GM18505 (cell line): Measurements from ENCODE around the gene OR51B6.

Experiments used
- ATAC-seq: cut with Tn5 transposase; IDR thresholded peaks from one replicate; pipeline ENCODE4 v1.9.1; 2021; ENCODE audit not compliant: unreplicated experiment
- POLR2A ChIP-seq: IDR thresholded peaks from 4 replicates; pipeline ENCODE4 v1.6.1; 2011; ENCODE audit warnings: borderline replicate concordance; ENCODE audit not compliant: insufficient read depth, insufficient read length; ENCODE audit errors: extremely low read depth

The OR51B6 gene

GRCh38 chr11:5384335-5384734, 33.0 kb downstream of the OR51B6 start:
- no peak for ATAC-seq
- no peak for TF ChIP-seq POLR2A

GRCh38 chr11:5390210-5390609, 38.9 kb downstream of the OR51B6 start:
- no peak for ATAC-seq
- no peak for TF ChIP-seq POLR2A

DNA sequence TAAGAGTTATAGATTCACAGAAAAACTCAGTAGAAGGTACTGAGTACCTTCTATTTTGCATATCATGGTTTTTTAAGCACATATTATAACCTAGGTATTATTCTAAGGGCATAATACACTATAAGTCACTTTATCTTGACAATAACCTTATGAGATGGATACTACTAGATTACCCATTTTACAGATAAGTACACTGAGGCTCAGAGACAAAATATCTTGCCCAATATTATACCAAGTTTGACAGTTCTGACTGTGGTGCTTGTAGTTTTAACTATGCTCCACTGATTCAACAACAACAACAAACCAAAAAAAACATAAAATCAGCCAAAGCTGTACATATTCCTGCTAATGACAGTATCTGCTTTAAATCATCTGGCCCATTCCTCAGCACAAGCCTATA, 42.8 kb downstream of the OR51B6 start:
- no peak for TF ChIP-seq POLR2A
- no peak for ATAC-seq

DNA sequence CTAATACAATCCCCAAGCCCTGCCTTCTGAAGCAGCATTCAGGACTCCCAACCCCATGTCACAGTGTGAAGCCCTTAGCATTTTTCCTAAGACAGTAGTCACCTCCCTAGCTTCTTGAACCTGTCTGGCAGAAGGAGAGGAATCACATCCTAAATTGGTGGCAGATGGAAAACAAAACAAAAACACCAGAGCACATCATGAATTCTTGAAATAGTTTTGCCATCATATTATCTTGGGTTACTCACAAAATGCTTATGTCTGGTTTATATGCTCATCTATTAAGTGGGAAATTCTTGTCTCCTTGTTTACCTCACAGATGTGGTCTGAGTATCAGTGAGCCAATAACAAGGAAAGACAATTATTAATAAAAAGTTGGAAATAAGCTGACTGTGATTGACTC, 47.6 kb downstream of the OR51B6 start:
- no peak for ATAC-seq
- TF ChIP-seq POLR2A: no peak
